ENCODE measurements around the gene GDPD5. TPM values are rescaled to one million over a fixed set of nuclear protein-coding genes. Genes with fewer than 3 reads are reported as not detected.

Gene GDPD5
- total and polyA plus RNA-seq, 9 of the 15 experiments (the other 6 are each of a cell fraction or from before 2014, with no cell fraction given) = 0.32 to 27.3 (median 8.0) TPM

DNA sequence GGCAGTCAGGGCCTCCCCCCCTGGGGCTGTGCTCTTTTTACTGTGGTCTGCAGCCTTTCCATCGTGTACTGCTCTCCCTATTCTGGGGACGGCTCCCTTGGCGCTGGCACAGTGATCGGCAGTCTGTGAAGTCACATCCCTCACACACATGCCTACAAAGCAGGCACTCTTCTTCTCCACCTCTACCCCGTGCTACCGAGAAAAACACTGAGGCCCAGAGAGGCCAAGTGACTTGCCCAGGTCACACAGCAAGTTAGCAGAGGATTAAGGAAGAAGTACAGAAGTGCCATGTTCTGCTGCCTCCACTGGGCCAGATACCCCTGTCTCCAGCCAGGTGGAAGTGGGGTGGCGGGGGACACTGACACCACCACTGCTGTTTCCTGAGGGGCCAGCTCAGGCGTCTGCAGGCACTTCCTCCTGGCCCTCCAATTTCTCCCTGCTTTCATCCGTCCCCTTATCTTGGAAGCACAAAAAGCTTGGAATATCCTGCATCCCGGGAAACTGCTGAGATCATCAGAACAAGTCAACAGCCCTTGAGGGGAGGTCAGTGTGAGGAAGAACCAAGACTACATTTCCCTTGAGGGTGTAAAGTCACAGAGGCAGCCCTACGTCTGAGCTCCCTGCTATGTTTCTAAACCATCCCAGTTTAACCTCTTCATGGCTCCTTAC lies 62.5 kb downstream of the GDPD5 start:
- DNase-seq (ENCODE audit: extremely low read depth in 1 of 4, low spot score in 3 of 4) (no peak), FAIRE-seq (no peak), ATAC-seq (no peak)
- CTCF ChIA-PET (ENCODE audit: low intra/inter-chr PET ratio) = no interaction called here
- BruUV-seq (replicated peaks) = no TSS peak
- POLR2A ChIA-PET = interaction anchor here (1.1 to 1.2 kb wide), 2 partner anchors 11 to 12 kb away, joined by 4 to 5 read pairs; no protein-coding TSS in a partner anchor
- intact Hi-C loops (cut with micrococcal nuclease) (no loop called here), in situ Hi-C loops (cut with MboI) (no loop called here)
- peaks cover 3 to 20% of the 10 kb centered on the region in 2 experiments for H3K4me1 ChIP-seq (replicated peaks in 1 of 2; ENCODE audit: control insufficient read depth in 2 of 2, insufficient read depth in 2 of 2, low read length in 2 of 2)
- H2AFZ ChIP-seq (ENCODE audit: low read depth, low read length) = no peak overlapping the region
- H3K9ac ChIP-seq (ENCODE audit: insufficient read depth in 1 of 2, low read depth in 2 of 2, low read length in 2 of 2) = peak overlapping the region in 1 of 2 experiments; percentile 65; a peak in 2 of 4 replicates
- H3K27me3 ChIP-seq (ENCODE audit: control insufficient read depth in 2 of 2, insufficient read depth in 2 of 2, low read length in 2 of 2) = no peaks in the 10 kb centered on the region
- H3K4me3 ChIP-seq = no peak overlapping the region
- no peaks in the 10 kb centered on the region for H3K9me3 ChIP-seq (replicated peaks; ENCODE audit: control insufficient read depth, insufficient read depth, low read depth, low read length)
- WGBS (ENCODE audit: insufficient coverage, low coverage, missing lambda C conversion rate) = 60% methylated on average over 11 of the region's 11 CpGs
- no peaks in the 10 kb centered on the region for H4K20me1 ChIP-seq (replicated peaks; ENCODE audit: control insufficient read depth, insufficient read depth, low read length)
- no peaks in the 10 kb centered on the region for H3K9me1 ChIP-seq (ENCODE audit: control insufficient read depth, insufficient read depth, low read length)
- H3K36me3 ChIP-seq (ENCODE audit: control insufficient read depth, insufficient read depth, low read length) = no peaks in the 10 kb centered on the region
- H3K4me2 ChIP-seq (ENCODE audit: insufficient read depth, low read length) = no peak overlapping the region
- no peaks in the 10 kb centered on the region for H3K79me2 ChIP-seq (ENCODE audit: control insufficient read depth, insufficient read depth, low read length)
- H3K27ac ChIP-seq (ENCODE audit: extremely low read depth, low read depth, low read length) = no peak overlapping the region
- TF ChIP-seq ZBTB11 (CRISPR knock-in tag; IDR thresholded peaks at IDR 0.05) (no peak), ZNF316 (IDR thresholded peaks at IDR 0.05) (peak; percentile 55; the same call in 1 of the 2 replicates), MAFF (IDR thresholded peaks at IDR 0.05; ENCODE audit: low read length) (peak; percentile 28; the same call in 1 of the 2 replicates), ADNP (tag; IDR thresholded peaks at IDR 0.05) (no peak), C11orf30 (IDR thresholded peaks at IDR 0.05; ENCODE audit: low read depth) (0 out of 2 replicates have a peak, but pooled peaks have one; percentile 45), RBM25 (IDR thresholded peaks at IDR 0.05; ENCODE audit: low read depth, low read length, severe bottlenecking) (peak; percentile 58), POLR2B (IDR thresholded peaks at IDR 0.05; ENCODE audit: low read depth, partially characterized antibody) (no peak), ZFP36 (IDR thresholded peaks at IDR 0.05; ENCODE audit: low read depth, low read length, partially characterized antibody) (peak; percentile 80)
- TF ChIP-seq, protein P1, sequence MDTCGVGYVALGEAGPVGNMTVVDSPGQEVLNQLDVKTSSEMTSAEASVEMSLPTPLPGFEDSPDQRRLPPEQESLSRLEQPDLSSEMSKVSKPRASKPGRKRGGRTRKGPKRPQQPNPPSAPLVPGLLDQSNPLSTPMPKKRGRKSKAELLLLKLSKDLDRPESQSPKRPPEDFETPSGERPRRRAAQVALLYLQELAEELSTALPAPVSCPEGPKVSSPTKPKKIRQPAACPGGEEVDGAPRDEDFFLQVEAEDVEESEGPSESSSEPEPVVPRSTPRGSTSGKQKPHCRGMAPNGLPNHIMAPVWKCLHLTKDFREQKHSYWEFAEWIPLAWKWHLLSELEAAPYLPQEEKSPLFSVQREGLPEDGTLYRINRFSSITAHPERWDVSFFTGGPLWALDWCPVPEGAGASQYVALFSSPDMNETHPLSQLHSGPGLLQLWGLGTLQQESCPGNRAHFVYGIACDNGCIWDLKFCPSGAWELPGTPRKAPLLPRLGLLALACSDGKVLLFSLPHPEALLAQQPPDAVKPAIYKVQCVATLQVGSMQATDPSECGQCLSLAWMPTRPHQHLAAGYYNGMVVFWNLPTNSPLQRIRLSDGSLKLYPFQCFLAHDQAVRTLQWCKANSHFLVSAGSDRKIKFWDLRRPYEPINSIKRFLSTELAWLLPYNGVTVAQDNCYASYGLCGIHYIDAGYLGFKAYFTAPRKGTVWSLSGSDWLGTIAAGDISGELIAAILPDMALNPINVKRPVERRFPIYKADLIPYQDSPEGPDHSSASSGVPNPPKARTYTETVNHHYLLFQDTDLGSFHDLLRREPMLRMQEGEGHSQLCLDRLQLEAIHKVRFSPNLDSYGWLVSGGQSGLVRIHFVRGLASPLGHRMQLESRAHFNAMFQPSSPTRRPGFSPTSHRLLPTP (IDR thresholded peaks at IDR 0.05; ENCODE audit: borderline replicate concordance, extremely low read depth, insufficient read length) = no peak
- TF ChIP-seq, protein P2, sequence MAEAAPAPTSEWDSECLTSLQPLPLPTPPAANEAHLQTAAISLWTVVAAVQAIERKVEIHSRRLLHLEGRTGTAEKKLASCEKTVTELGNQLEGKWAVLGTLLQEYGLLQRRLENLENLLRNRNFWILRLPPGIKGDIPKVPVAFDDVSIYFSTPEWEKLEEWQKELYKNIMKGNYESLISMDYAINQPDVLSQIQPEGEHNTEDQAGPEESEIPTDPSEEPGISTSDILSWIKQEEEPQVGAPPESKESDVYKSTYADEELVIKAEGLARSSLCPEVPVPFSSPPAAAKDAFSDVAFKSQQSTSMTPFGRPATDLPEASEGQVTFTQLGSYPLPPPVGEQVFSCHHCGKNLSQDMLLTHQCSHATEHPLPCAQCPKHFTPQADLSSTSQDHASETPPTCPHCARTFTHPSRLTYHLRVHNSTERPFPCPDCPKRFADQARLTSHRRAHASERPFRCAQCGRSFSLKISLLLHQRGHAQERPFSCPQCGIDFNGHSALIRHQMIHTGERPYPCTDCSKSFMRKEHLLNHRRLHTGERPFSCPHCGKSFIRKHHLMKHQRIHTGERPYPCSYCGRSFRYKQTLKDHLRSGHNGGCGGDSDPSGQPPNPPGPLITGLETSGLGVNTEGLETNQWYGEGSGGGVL (CRISPR knock-in tag; IDR thresholded peaks at IDR 0.05) = no peak
